SK-N-MC (cell line): ENCODE data around the gene BID.

ENCODE experiments used
- DNase-seq: peaks from one replicate; pipeline ENCODE4 v3.0.0-alpha.2; 2011; ENCODE audit warnings: low read depth, low spot score
- H3K27ac ChIP-seq: fragments of 200-600 bp; sonication (generic); 2 replicates; pipeline ENCODE4 v1.5.1; 2016; ENCODE audit warnings: mixed run types
- H3K36me3 ChIP-seq: fragments of 200-600 bp; sonication (generic); 2 replicates; pipeline ENCODE4 v1.6.1; 2017; ENCODE audit warnings: antibody characterized with exemption, low read length, mixed read lengths; ENCODE audit not compliant: insufficient read depth
- H3K4me3 ChIP-seq: fragments of 200-600 bp; sonication (generic); 2 replicates; pipeline ENCODE4 v1.5.1; 2016
- H3K9ac ChIP-seq: fragments of 200-600 bp; sonication (generic); 2 replicates; pipeline ENCODE4 v1.8.0; 2017; ENCODE audit warnings: mixed run types, mixed read lengths; ENCODE audit not compliant: insufficient read length
- H3K9me3 ChIP-seq: fragments of 200-600 bp; sonication (generic); 2 replicates; pipeline ENCODE4 v1.6.1; 2017; ENCODE audit warnings: low read depth, mild to moderate bottlenecking, antibody characterized with exemption, low read length, moderate library complexity, mixed read lengths
- EZH2 ChIP-seq: fragments of 200-600 bp; sonication (generic); IDR thresholded peaks from one replicate; pipeline ENCODE4 v1.6.1; 2017; ENCODE audit warnings: antibody characterized with exemption
- FOXP2 ChIP-seq: optimal IDR thresholded peaks from 2 replicates; pipeline ENCODE3; 2011; ENCODE audit warnings: mild to moderate bottlenecking, moderate library complexity; ENCODE audit not compliant: insufficient read depth; ENCODE audit errors: extremely low read length, control extremely low read depth
- POLR2AphosphoS5 ChIP-seq: IDR thresholded peaks from 2 replicates; pipeline ENCODE4 v1.6.1; 2012; ENCODE audit warnings: mild to moderate bottlenecking, low read depth, low read length, borderline replicate concordance

Gene BID

GRCh38 chr22:17774206-17774925 is at the start of gene BID:
TSS of gene BID (minus strand) at chr22:17774469. CDS start at chr22:17750116, 24,353 bp downstream.
- TF ChIP-seq EZH2 (no peak), FOXP2 (no peak), POLR2AphosphoS5 (no peak)
- Histone ChIP-seq H3K27ac (0 out of 2 replicates have a peak within 1 kb of the TSS, but pooled peaks have one; percentile 25), H3K36me3 (no peaks in the 10 kb centered on the region), H3K4me3 (peak within 1 kb of the TSS; percentile 87), H3K9ac (peak within 1 kb of the TSS; percentile 86), H3K9me3 (no peaks in the 10 kb centered on the region)
- no peak for DNase-seq

GRCh38 chr22:17823964-17824363 is 49.7 kb upstream of the BID start:
- no peak overlapping the region for H3K9ac ChIP-seq
- TF ChIP-seq FOXP2: no peak
- no peak for TF ChIP-seq EZH2
- TF ChIP-seq POLR2AphosphoS5: no peak
- no peak overlapping the region for H3K27ac ChIP-seq

DNA sequence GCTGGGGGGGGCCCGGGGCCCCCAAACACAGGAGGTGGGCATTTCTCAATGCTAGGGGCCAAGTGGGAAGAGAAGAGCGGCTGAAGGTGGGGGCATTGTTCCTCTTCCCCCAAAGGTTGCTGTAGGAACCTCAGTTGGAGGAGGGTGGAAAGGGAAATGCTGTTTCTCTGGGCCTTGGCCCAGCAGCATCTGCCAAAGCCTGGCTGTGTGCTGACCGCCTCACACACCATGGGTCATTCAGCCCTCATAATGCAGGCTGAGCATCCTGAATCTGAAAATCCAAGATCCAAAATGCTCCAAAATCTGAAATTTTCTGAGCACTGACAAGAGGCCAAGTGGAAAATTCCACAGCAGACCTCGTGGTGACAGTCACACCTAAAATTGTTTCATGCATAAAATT is 49.0 kb upstream of the BID start:
- Histone ChIP-seq H3K27ac (no peak overlapping the region), H3K4me3 (no peak overlapping the region), H3K36me3 (peaks cover 3% of the 10 kb centered on the region; the same call in 1 of the 2 replicates), H3K9me3 (no peaks in the 10 kb centered on the region), H3K9ac (no peak overlapping the region)
- TF ChIP-seq EZH2: no peak
- no peak for TF ChIP-seq FOXP2
- TF ChIP-seq POLR2AphosphoS5: no peak
- DNase-seq: no peak

More at GRCh38 chr22:17823964-17824363, 49.7 kb upstream of the BID start:
- Histone ChIP-seq H3K9me3 (no peaks in the 10 kb centered on the region), H3K36me3 (peaks cover 3% of the 10 kb centered on the region; the same call in 1 of the 2 replicates), H3K4me3 (no peak overlapping the region)
- no peak for DNase-seq

DNA sequence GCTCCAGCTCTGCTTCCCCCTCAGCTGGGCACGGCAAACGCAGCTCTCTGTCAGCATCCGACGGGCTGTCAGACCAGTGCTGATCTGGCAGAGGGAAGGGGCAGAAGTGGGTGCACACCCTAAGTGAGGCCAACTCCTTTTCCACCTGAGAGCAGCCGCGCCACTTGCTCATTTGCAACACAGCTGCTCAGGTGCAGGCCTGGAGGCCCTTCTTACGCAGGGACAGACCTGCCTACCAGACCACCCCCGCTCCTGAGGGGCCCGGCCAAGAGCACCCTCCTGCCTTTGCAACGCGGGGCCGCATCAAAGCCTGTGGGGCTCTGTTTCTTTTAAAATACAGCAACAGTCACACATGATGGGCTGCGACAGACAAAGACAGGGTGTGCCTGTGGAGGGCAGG is 47.8 kb upstream of the BID start:
- no peak overlapping the region for H3K27ac ChIP-seq
- H3K4me3 ChIP-seq: no peak overlapping the region
- no peaks in the 10 kb centered on the region; the same call in 1 of the 2 replicates for H3K36me3 ChIP-seq
- DNase-seq: no peak
- no peak for TF ChIP-seq EZH2
- TF ChIP-seq FOXP2: no peak
- TF ChIP-seq POLR2AphosphoS5: no peak
- H3K9ac ChIP-seq: no peak overlapping the region
- no peaks in the 10 kb centered on the region for H3K9me3 ChIP-seq

DNA sequence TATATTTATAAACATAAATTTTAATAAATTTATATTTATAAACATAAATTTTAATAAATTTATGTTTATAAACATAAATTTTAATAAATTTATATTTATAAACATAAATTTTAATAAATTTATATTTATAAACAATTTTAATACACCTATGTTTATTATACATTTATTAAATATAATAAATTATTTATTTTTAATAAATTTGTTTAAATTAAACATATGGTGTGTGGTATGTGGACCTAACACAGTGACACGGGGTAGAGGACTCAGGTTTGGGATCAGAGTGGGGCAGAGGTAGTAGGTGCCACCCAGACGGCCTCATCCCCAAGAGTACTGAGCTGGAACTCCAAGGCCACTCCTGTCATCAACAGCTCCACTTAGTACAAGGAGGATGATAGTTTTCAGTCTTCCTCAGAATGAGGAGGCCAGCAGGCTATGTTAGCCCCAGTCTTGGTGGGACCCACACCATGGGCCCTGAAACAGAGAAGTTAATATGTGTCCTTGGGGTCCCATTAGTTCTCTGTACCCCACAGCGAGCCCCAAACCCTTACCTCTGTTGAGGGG is 46.7 kb upstream of the BID start:
- peaks cover 4% of the 10 kb centered on the region; the same call in 1 of the 2 replicates for H3K36me3 ChIP-seq

GRCh38 chr22:17818649-17819048 is 44.4 kb upstream of the BID start:
- Histone ChIP-seq H3K27ac (no peak overlapping the region), H3K36me3 (peaks cover 4% of the 10 kb centered on the region; the same call in 1 of the 2 replicates), H3K9me3 (no peaks in the 10 kb centered on the region), H3K9ac (no peak overlapping the region), H3K4me3 (no peak overlapping the region)
- no peak for TF ChIP-seq FOXP2
- no peak for TF ChIP-seq EZH2
- TF ChIP-seq POLR2AphosphoS5: no peak
- no peak for DNase-seq

More for the DNA sequence above, 46.7 kb upstream of the BID start:
- Histone ChIP-seq H3K9ac (no peak overlapping the region), H3K9me3 (no peaks in the 10 kb centered on the region), H3K27ac (no peak overlapping the region), H3K4me3 (no peak overlapping the region)
- DNase-seq: no peak
- no peak for TF ChIP-seq POLR2AphosphoS5
- no peak for TF ChIP-seq EZH2
- TF ChIP-seq FOXP2: no peak

- H3K36me3 ChIP-seq: peaks cover 4% of the 10 kb centered on the region; the same call in 1 of the 2 replicates
- no peak for DNase-seq
- TF ChIP-seq POLR2AphosphoS5 (no peak), EZH2 (no peak), FOXP2 (no peak)
Observed at GRCh38 chr22:17818180-17818579, 43.9 kb upstream of the BID start.

DNA sequence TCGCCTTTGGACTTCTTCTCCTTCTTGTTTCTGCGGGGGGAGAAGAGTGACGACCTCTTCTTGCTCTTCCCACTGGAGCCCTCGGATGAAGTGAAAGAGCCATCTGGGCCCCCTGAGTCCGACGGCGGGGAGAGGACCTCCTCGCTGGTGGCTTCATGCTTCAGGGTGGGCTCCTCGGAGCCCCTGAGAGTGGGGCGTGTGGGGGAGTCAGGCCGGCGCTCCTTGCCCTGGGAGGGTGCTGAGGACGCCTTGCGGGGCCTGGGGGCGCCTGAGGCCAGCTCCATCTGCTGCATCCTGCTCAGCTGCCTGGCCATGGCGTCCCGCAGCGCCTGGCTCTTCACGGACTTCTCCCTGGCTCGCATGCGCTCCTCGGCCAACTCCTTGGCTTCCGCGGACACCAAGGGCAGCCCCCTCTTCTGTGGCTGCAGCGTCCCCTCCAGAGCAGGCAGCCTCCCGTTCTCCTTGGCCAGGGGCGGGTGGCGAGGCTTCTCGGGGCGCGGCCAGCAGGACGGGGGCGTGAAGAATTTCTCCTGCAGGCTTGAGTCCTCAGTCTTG is 43.3 kb upstream of the BID start:
- Histone ChIP-seq H3K9me3 (no peaks in the 10 kb centered on the region), H3K36me3 (peaks cover 4% of the 10 kb centered on the region; the same call in 1 of the 2 replicates), H3K9ac (no peak overlapping the region), H3K4me3 (no peak overlapping the region), H3K27ac (no peak overlapping the region)
- no peak for TF ChIP-seq POLR2AphosphoS5
- no peak for TF ChIP-seq FOXP2
- TF ChIP-seq EZH2: no peak
- DNase-seq: no peak

More at GRCh38 chr22:17818180-17818579, 43.9 kb upstream of the BID start:
- H3K9ac ChIP-seq: no peak overlapping the region
- no peaks in the 10 kb centered on the region for H3K9me3 ChIP-seq
- no peak overlapping the region for H3K27ac ChIP-seq
- H3K4me3 ChIP-seq: no peak overlapping the region
